Middle frontal gyrus (tissue), 1 donor: ENCODE measurements around the gene ADAMTS8.

ENCODE experiments used
- DNase-seq: peaks from one replicate; pipeline ENCODE4 v3.0.0-alpha.2; 2015; ENCODE audit warnings: low spot score; ENCODE audit errors: extremely low spot score

The ADAMTS8 gene

DNA sequence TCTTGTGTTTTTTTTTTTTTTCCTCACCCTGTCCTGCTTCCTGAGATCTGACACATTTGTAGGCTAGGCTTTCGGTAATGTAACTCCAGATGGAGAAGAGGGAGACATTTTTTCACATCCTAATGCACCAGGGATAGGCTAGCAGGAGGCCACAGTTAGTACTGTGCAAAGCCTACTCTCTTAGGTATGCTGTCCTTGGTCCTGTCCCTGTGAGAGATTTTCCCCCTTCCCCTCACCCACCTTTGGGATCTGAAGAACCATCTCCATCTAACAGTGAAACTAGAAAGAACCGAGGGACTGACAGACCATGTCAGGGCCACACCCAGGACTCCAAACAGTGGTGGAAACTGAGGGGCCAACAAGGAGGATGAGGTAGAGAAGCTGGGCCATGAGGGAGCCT lies 29.2 kb downstream of the ADAMTS8 start:
- DNase-seq = no peak

- DNase-seq = no peak
Observed at GRCh38 chr11:130397780-130398179, 30.6 kb downstream of the ADAMTS8 start.

- no peak for DNase-seq
Observed at GRCh38 chr11:130396965-130397364, 31.4 kb downstream of the ADAMTS8 start.

DNA sequence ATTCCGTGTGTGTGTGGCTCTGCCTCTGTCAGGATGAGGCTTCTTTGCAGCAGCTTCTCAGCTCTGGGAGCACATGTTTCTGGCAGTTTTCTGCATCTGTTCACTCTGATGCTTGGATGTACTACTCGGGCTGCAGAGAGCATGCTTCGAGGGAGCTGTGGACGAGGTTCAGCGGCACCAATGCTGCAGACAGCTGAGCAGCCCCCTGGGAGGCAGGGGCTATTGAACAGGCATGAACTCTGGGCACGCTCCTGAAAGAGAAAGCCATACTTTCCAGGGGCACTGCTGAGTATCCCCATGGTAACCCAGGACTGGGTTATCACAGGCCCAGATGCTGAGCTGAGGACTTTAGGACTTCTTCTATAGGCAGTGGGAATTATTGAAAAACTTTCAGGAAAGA lies 33.8 kb downstream of the ADAMTS8 start:
- no peak for DNase-seq

DNA sequence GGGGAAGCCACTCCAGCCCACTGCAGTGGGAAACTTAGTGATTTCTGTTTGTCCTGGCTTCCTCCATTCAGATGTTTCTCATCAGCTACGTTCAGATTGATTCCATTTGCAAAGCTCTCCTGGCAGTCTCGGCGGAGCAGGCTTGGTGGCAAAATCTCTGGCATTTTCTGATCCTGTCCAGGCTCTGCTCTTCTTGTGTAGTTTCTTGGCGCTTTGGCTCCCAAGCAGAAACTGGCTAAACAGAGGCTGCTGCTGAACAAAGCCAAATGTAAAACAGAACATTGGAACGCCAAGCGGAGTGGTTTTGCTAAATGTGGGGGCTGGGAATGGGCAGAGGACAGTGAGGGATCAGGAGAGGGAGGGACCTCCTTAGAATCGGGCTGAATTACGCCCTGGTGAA lies 36.7 kb downstream of the ADAMTS8 start:
- no peak for DNase-seq

GRCh38 chr11:130390071-130390758 lies 38.2 kb downstream of the ADAMTS8 start:
- DNase-seq = peak; percentile 49

DNA sequence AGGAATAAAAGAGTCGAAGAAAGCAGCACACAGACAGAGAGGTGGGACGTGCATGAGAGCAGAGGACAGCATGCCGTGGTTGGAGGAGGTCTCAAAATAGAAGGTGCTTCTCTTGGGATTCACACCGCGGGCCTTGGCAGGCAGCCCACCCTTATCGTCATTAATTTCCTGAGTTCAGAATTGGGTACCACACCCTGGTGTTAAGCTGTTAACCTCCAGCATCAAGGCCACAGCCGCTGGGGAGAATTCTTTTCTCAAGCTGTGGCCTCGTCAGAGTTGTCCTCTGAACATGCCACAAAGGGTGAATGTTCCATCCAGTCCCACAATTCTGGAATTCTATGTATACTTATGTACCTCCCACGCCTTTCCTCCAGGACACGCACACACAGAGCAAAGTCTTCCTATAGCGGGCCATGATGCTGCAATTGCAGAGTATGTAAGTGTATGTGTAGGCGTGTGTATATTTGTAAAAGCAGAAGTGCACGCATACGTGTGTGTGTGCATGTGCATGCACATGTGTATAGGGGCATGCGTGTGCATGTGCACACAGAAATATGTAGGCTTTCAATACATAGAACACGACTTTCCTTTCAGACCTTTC lies 39.0 kb downstream of the ADAMTS8 start:
- DNase-seq = no peak

- DNase-seq = no peak
Observed at GRCh38 chr11:130388607-130389205, 39.7 kb downstream of the ADAMTS8 start.

GRCh38 chr11:130386056-130386455 lies 42.4 kb downstream of the ADAMTS8 start:
- DNase-seq = no peak

- no peak for DNase-seq
Observed at GRCh38 chr11:130383344-130384211, 44.8 kb downstream of the ADAMTS8 start.

DNA sequence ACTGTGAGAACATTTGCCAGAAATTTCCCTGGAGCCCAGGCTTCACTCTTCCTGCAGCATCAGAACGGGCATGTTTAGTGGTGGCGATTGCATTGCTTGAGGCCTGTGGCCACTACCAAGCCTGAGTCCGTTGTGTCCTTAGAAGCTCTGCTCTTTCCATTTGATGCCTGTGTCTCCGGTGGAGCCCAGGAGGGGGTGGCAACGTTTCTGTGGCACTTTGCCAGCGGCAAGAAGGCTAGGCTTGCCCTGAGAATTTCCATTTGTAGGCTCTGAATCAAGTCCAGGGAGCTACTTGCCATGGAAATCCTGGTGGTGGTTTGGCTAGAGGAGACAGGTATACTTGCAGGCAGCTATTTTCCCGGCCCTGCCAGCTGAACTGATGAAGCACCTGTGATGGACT lies 47.1 kb downstream of the ADAMTS8 start:
- DNase-seq = no peak

GRCh38 chr11:130380778-130381177 lies 47.6 kb downstream of the ADAMTS8 start:
- DNase-seq = no peak

DNA sequence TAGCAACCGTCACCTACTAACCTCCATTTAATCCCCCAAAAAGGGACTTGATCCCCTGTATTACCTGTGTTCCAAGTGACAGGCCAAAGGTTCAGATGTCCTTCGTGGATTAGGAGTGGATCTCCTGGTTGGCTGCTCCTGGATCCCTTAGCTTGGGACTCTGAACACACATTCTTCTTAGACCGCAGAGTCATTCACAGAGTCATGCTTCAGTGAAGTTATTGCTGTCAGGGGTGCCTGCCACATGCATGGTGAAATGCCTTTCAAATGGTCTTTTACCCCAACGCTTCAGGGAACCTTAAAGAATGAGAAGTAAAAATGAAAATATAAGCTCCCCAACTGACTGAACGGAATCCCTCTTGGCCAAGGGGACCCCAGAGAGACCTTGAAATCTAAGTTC lies 49.1 kb downstream of the ADAMTS8 start:
- DNase-seq = no peak

DNA sequence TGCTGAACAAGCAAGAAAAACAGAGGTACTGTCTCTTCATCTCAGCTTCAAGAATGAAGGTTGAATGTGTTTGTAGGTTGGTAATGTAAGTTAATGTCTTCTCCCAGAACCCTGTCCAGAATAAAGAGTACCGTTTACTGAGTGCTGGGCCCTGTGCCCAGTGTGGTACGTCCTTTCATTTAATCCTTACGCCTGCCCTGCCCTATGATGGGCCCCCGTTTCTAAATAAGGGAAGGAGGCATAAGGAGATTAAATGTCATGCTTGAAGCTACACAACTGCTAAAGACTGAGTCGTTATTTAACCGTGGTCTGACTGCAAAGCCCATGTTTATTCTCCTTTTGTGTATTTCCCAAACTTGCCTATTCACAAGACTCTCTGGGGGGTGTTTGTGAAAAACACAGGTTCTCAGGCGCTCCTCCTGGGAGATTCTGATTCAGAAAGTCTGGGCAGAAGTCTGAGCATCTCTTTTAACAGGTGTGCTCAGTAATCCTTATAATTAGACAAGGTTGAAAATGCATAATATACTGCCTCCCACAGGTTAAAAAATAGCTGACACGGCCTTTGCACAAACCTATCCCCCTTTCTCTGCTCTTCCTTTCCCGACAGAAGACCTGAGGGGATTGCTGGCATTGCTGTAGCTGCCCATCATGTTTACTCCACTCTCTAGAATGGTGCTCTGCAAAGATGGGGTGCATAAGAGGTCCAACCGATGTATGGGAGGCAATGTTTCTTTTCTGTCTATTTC lies 57.4 kb downstream of the ADAMTS8 start:
- DNase-seq = no peak

- DNase-seq = peak; percentile 39
Observed at GRCh38 chr11:130369713-130370112, 58.7 kb downstream of the ADAMTS8 start.

- DNase-seq = no peak
Observed at GRCh38 chr11:130369141-130369691, 59.2 kb downstream of the ADAMTS8 start.

GRCh38 chr11:130359419-130359818 lies 69.0 kb downstream of the ADAMTS8 start:
- DNase-seq = no peak

GRCh38 chr11:130358398-130358797 lies 70.0 kb downstream of the ADAMTS8 start:
- no peak for DNase-seq
